ENCODE data around the gene PDE4A.

DNA sequence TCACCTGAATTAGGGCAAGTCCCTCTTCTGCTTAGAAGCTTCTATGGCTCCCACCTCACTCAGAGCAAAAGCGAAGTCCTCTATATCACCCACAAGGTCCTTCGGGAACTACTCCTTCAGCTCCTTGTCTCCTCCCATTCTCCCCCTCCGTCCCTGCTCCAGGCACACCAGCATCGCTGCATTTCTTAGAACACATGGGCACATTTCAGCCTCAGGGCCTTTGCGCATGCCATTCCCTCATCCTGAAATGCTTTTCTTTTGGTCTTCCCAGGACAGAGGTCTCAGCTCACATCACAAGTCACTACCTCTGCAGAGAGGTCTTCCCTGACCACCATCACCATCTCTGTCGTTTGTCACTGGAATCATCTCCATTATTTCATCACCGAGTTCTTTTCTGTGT, 92.9 kb downstream of the PDE4A start:
- TF ChIP-seq EP300 (IDR thresholded peaks at IDR 0.05; ENCODE audit: low read depth) (no peak), CTCF (IDR thresholded peaks at IDR 0.05) (no peak), POLR2AphosphoS5 (IDR thresholded peaks at IDR 0.05) (no peak), POLR2A (IDR thresholded peaks at IDR 0.05) (no peak)

All from transverse colon (tissue), 4 donors.